ENCODE results near the gene MMP2. TPM values are rescaled to one million over a fixed set of nuclear protein-coding genes. Genes with fewer than 3 reads are reported as not detected.
A peak's percentile ranks its signal among the peaks of the same experiment; 100 is the strongest.

The MMP2 gene
- total and polyA plus RNA-seq, 2 experiments from 2014 or later = 128 to 196 TPM

DNA sequence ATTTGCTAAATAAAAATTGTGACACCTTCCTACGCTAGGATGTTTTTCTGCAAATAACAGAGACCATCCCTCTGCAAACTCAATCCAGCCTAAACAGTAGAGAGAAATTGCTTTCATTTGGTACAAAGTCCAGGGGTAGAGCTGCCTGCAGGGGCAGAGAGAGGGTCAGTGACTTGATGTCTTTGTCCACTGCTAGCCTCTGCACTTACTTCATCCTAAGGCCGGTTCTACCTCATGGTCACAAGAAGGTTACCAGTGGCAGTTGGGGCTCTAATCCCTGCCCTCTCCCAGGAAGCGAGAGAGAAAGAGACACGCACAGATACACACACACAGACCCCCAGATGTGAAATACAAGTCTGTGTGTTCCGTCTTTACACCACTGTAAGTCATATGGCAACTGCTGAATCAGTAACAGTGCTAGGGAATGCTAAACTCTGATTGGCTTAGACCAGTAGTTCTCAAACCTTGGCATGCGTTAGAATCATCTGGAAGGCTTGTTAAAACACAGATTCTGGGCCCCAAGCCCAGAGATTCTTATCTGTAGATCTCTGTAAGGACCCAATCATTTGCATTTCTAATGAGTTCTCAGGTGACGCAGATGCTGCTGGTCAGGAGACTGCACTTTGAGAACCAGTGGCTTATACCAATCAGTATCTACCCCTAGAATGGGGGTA is 16.8 kb downstream of the MMP2 start:
- Histone ChIP-seq H3K4me1 (ENCODE audit: insufficient read depth) (peaks cover 22% of the 10 kb centered on the region), H4K20me1 (ENCODE audit: insufficient read depth, poor library complexity, severe bottlenecking) (no peaks in the 10 kb centered on the region), H3K9me3 (ENCODE audit: low read depth) (no peaks in the 10 kb centered on the region), H2AFZ (no peak overlapping the region), H3K4me2 (no peak overlapping the region), H3K27me3 (no peaks in the 10 kb centered on the region), H3K27ac (peak overlapping the region; percentile 24), H3K4me3 (no peak overlapping the region), H3K9me2 (replicated peaks; ENCODE audit: insufficient read depth) (no peaks in the 10 kb centered on the region), H3K36me3 (replicated peaks; ENCODE audit: insufficient read depth, low read depth) (no peaks in the 10 kb centered on the region), H3K79me2 (no peaks in the 10 kb centered on the region)
- WGBS (ENCODE audit: low lambda C conversion rate, missing lambda C conversion rate) = 69% methylated on average over 7 of the region's 7 CpGs
- TF ChIP-seq EZH2 (IDR thresholded peaks at IDR 0.05; ENCODE audit: borderline replicate concordance) (no peak), EZH2phosphoT487 (IDR thresholded peaks at IDR 0.05; ENCODE audit: low read depth, severe bottlenecking, unreplicated experiment) (no peak)
- TF ChIP-seq, protein P1, sequence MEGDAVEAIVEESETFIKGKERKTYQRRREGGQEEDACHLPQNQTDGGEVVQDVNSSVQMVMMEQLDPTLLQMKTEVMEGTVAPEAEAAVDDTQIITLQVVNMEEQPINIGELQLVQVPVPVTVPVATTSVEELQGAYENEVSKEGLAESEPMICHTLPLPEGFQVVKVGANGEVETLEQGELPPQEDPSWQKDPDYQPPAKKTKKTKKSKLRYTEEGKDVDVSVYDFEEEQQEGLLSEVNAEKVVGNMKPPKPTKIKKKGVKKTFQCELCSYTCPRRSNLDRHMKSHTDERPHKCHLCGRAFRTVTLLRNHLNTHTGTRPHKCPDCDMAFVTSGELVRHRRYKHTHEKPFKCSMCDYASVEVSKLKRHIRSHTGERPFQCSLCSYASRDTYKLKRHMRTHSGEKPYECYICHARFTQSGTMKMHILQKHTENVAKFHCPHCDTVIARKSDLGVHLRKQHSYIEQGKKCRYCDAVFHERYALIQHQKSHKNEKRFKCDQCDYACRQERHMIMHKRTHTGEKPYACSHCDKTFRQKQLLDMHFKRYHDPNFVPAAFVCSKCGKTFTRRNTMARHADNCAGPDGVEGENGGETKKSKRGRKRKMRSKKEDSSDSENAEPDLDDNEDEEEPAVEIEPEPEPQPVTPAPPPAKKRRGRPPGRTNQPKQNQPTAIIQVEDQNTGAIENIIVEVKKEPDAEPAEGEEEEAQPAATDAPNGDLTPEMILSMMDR (IDR thresholded peaks at IDR 0.05; ENCODE audit: poor library complexity) = no peak
- no peak for DNase-seq (ENCODE audit: low spot score)

DNA sequence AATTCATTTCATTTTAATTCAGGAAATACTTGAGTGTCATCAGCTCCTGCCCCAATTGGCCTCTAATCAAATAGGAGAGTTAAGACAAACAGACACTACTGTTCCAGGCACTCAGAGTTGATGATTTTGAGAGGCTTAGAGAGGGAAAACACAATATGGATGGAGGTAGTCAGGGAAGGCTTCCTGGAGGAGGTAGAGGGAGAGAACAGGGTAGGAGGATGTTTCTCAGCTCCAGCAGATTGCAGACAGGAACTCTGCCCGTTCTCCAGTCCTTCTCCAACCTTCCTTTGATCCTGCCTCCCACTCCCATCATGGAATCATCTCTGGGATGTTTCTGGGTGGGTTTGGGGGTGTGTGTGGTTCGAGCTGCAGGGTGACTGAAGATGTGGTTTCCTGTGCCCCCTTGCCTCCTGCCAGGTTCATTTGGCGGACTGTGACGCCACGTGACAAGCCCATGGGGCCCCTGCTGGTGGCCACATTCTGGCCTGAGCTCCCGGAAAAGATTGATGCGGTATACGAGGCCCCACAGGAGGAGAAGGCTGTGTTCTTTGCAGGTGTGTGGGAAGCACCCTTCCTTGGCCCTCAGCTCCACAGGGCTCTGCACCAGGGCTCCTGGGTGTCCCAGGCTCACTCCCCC is 17.6 kb downstream of the MMP2 start:
- H3K9me3 ChIP-seq (ENCODE audit: low read depth) = no peaks in the 10 kb centered on the region
- no peaks in the 10 kb centered on the region for H3K27me3 ChIP-seq
- 94% methylated on average over 8 of the region's 8 CpGs for WGBS (ENCODE audit: low lambda C conversion rate, missing lambda C conversion rate)
- H4K20me1 ChIP-seq (ENCODE audit: insufficient read depth, poor library complexity, severe bottlenecking) = no peaks in the 10 kb centered on the region
- peaks cover 27% of the 10 kb centered on the region for H3K4me1 ChIP-seq (ENCODE audit: insufficient read depth)
- no peaks in the 10 kb centered on the region for H3K9me2 ChIP-seq (replicated peaks; ENCODE audit: insufficient read depth)
- no peak overlapping the region for H3K4me2 ChIP-seq
- no peaks in the 10 kb centered on the region for H3K36me3 ChIP-seq (replicated peaks; ENCODE audit: insufficient read depth, low read depth)
- H3K79me2 ChIP-seq = no peaks in the 10 kb centered on the region
- no peak overlapping the region for H3K27ac ChIP-seq
- H3K4me3 ChIP-seq = no peak overlapping the region
- TF ChIP-seq, protein P1 (IDR thresholded peaks at IDR 0.05; ENCODE audit: poor library complexity) = no peak
- TF ChIP-seq EZH2 (IDR thresholded peaks at IDR 0.05; ENCODE audit: borderline replicate concordance) (no peak), EZH2phosphoT487 (IDR thresholded peaks at IDR 0.05; ENCODE audit: low read depth, severe bottlenecking, unreplicated experiment) (no peak)
- no peak for DNase-seq (ENCODE audit: low spot score)
- H2AFZ ChIP-seq = no peak overlapping the region

DNA sequence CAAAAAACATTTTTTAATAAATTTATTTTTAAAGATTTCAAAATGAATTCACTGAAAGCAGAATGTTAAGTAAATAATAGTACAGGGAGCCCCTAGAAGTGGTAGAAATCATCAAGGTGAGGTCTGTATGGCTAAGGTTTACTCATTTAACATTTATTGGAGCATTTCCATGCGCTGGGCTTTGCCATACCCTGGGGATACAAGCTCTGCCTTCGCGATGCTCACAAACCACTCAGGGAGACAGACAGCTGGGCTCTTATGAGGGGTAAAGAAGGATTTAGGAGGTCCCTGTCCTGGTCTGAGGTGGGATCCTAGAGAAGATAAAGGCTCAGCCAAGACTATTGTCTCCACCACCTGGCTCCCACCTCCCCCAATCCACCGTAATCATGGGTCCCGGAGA is 18.6 kb downstream of the MMP2 start:
- no peak for DNase-seq (ENCODE audit: low spot score)
- Histone ChIP-seq H3K27ac (no peak overlapping the region), H3K4me1 (ENCODE audit: insufficient read depth) (peaks cover 31% of the 10 kb centered on the region), H2AFZ (no peak overlapping the region), H3K4me2 (no peak overlapping the region), H3K36me3 (replicated peaks; ENCODE audit: insufficient read depth, low read depth) (no peaks in the 10 kb centered on the region), H3K9me3 (ENCODE audit: low read depth) (no peaks in the 10 kb centered on the region), H3K79me2 (no peaks in the 10 kb centered on the region), H4K20me1 (ENCODE audit: insufficient read depth, poor library complexity, severe bottlenecking) (no peaks in the 10 kb centered on the region), H3K4me3 (no peak overlapping the region), H3K27me3 (no peaks in the 10 kb centered on the region), H3K9me2 (replicated peaks; ENCODE audit: insufficient read depth) (no peaks in the 10 kb centered on the region)
- 78% methylated on average over 5 of the region's 5 CpGs for WGBS (ENCODE audit: low lambda C conversion rate, missing lambda C conversion rate)
- TF ChIP-seq, protein P1 (IDR thresholded peaks at IDR 0.05; ENCODE audit: poor library complexity) = no peak
- TF ChIP-seq EZH2phosphoT487 (IDR thresholded peaks at IDR 0.05; ENCODE audit: low read depth, severe bottlenecking, unreplicated experiment) = no peak
- TF ChIP-seq EZH2 (IDR thresholded peaks at IDR 0.05; ENCODE audit: borderline replicate concordance) = no peak
